CD4-positive, alpha-beta T cell (primary cell): ENCODE measurements around the gene SPOPL. TPM values are rescaled to one million over a fixed set of nuclear protein-coding genes. Genes with fewer than 3 reads are reported as not detected.

Experiments
- ATAC-seq: fragments of 200-7000 bp; cut with Tn5 transposase; one replicate; pipeline ENCODE4 v1.10.0; 2022; ENCODE audit warnings: mild to moderate bottlenecking; ENCODE audit not compliant: poor library complexity
- CTCF ChIA-PET: fragments of 350-600 bp; sonication (Branson Sonifier 250); formaldehyde crosslinking; loops from one replicate; lab custom pipeline; 2021; ENCODE audit warnings: antibody characterized with exemption, inconsistent platforms; lab: Charles Lee
- POLR2A ChIA-PET: fragments of 350-600 bp; sonication (Branson Sonifier 250); formaldehyde crosslinking; loops from one replicate; lab custom pipeline; 2021; ENCODE audit warnings: antibody characterized with exemption, inconsistent platforms; lab: Charles Lee
- DNase-seq, 14 experiments: peaks; one replicate each; pipeline ENCODE4 v3.0.0-alpha.2; 2013 to 2020; ENCODE audit warnings: mixed read lengths in 2 of 14
- H3K27ac ChIP-seq, 2 donors: one replicate each; pipeline versions ENCODE4 v1.5.1 to v1.7.0; 2013; ENCODE audit warnings: low read length in 2 of 2, low read depth in 1 of 2, mild to moderate bottlenecking in 1 of 2
- H3K27me3 ChIP-seq, 2 experiments: 1 replicate in 1 of 2; 2 replicates in 1 of 2; pipeline versions ENCODE4 v1.6.1 to v1.7.0; 2013; ENCODE audit warnings: low read length in 2 of 2, control low read depth in 1 of 2, mild to moderate bottlenecking in 1 of 2, moderate library complexity in 1 of 2; ENCODE audit not compliant: insufficient read depth in 2 of 2, control insufficient read depth in 1 of 2
- H3K36me3 ChIP-seq: one replicate; pipeline ENCODE4 v1.6.1; 2013; ENCODE audit warnings: low read length, control low read depth; ENCODE audit not compliant: insufficient read depth
- H3K4me1 ChIP-seq: one replicate; pipeline ENCODE4 v1.6.1; 2013; ENCODE audit warnings: low read length, control low read depth; ENCODE audit not compliant: insufficient read depth
- H3K4me3 ChIP-seq: one replicate; pipeline ENCODE4 v1.5.1; 2013; ENCODE audit warnings: mild to moderate bottlenecking, low read length, moderate library complexity
- H3K9me3 ChIP-seq, 2 experiments: 1 replicate in 1 of 2; 2 replicates in 1 of 2; pipeline versions ENCODE4 v1.6.1 to v1.7.0; 2013; ENCODE audit warnings: low read length in 2 of 2, mild to moderate bottlenecking in 2 of 2, control low read depth in 1 of 2, moderate library complexity in 1 of 2; ENCODE audit not compliant: control insufficient read depth in 1 of 2, insufficient read depth in 1 of 2
- H3K27ac Mint-ChIP-seq: one replicate; pipeline ENCODE4 v1.8.0; 2020; ENCODE audit warnings: mixed read lengths
- H3K27me3 Mint-ChIP-seq: one replicate; pipeline ENCODE4 v1.8.0; 2021; ENCODE audit warnings: mixed read lengths
- H3K36me3 Mint-ChIP-seq: one replicate; pipeline ENCODE4 v1.8.0; 2021; ENCODE audit warnings: low read depth, mixed read lengths
- H3K4me1 Mint-ChIP-seq: one replicate; pipeline ENCODE4 v1.8.0; 2021; ENCODE audit warnings: low read depth, mixed read lengths
- H3K4me3 Mint-ChIP-seq: one replicate; pipeline ENCODE4 v1.8.0; 2020; ENCODE audit warnings: mild to moderate bottlenecking, mixed read lengths
- H3K9me3 Mint-ChIP-seq: one replicate; pipeline ENCODE4 v1.8.0; 2020; ENCODE audit warnings: mixed read lengths
- intact Hi-C, 2 experiments: fragments of 100-400 bp; cut with DNase I in 1 of 2; cut with micrococcal nuclease in 1 of 2; formaldehyde crosslinking; loops; one replicate each; pipeline versions ENCODE4 v1.15.1 to v1.9.0; 2023 to 2025; cut with DNase I, micrococcal nuclease
- total RNA-seq, 174 experiments: library from RNA in 2 of 174; stranded (reverse) in 2 of 174; gene quantifications; one replicate each; pipeline ENCODE4 v1.2.3 and lab custom pipeline; 2021 to 2026
- TF ChIP-seq, protein P1 (sequence below): fragments of 200-600 bp; IDR thresholded peaks from one replicate; pipeline ENCODE4 v1.8.0; 2022; ENCODE audit warnings: antibody characterized with exemption, mild to moderate bottlenecking

Gene SPOPL
- total RNA-seq, 2 experiments from 2014 or later: 12.0 to 13.2 TPM

- Mint-ChIP-seq H3K27me3 (no peaks in the 10 kb centered on the region), H3K36me3 (peaks cover 48% of the 10 kb centered on the region), H3K4me3 (no peak overlapping the region), H3K9me3 (peaks cover 4% of the 10 kb centered on the region), H3K27ac (no peak overlapping the region), H3K4me1 (no peaks in the 10 kb centered on the region)
- H3K27ac ChIP-seq: no peak overlapping the region
- peaks cover 28% of the 10 kb centered on the region for H3K36me3 ChIP-seq
- no peak overlapping the region for H3K4me3 ChIP-seq
- no peaks in the 10 kb centered on the region for H3K27me3 ChIP-seq
- ChIA-PET POLR2A (no interaction called here), CTCF (no interaction called here)
- H3K9me3 ChIP-seq: no peaks in the 10 kb centered on the region
- TF ChIP-seq, protein P1, sequence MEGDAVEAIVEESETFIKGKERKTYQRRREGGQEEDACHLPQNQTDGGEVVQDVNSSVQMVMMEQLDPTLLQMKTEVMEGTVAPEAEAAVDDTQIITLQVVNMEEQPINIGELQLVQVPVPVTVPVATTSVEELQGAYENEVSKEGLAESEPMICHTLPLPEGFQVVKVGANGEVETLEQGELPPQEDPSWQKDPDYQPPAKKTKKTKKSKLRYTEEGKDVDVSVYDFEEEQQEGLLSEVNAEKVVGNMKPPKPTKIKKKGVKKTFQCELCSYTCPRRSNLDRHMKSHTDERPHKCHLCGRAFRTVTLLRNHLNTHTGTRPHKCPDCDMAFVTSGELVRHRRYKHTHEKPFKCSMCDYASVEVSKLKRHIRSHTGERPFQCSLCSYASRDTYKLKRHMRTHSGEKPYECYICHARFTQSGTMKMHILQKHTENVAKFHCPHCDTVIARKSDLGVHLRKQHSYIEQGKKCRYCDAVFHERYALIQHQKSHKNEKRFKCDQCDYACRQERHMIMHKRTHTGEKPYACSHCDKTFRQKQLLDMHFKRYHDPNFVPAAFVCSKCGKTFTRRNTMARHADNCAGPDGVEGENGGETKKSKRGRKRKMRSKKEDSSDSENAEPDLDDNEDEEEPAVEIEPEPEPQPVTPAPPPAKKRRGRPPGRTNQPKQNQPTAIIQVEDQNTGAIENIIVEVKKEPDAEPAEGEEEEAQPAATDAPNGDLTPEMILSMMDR: no peak
- no peaks in the 10 kb centered on the region for H3K4me1 ChIP-seq
- DNase-seq (no peak), ATAC-seq (no peak)
- intact Hi-C loops: no loop called here
Measured at GRCh38 chr2:138572318-138572717, 70.7 kb downstream of the SPOPL start.

DNA sequence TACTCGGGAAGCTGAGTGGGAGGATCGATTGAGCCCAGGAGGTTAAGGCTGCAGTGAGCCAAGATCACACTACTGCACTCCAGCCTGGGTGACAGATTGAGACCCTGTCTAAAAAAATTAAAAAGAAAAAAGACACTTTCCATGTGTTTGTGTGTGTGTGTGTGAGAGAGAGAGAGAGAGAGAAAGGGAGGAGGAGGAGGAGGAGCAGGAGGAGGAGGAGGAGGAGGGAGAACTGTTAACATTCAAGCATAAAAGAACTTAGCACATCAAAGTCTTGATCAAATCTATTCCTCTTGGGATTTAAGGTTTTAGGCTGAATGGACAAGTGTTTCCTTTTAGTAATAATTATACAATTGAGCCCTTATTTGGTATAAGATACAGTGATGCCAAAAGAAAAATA lies 75.5 kb downstream of the SPOPL start:
- no peak overlapping the region for H3K4me3 Mint-ChIP-seq
- H3K27me3 Mint-ChIP-seq: no peaks in the 10 kb centered on the region
- no peaks in the 10 kb centered on the region for H3K4me1 ChIP-seq
- no peak overlapping the region for H3K27ac Mint-ChIP-seq
- peaks cover 5% of the 10 kb centered on the region for H3K9me3 Mint-ChIP-seq
- CTCF ChIA-PET: no interaction called here
- POLR2A ChIA-PET: no interaction called here
- intact Hi-C loops: no loop called here
- H3K9me3 ChIP-seq: peaks cover 0 to 3% of the 10 kb centered on the region in 2 experiments
- H3K4me1 Mint-ChIP-seq: no peaks in the 10 kb centered on the region
- TF ChIP-seq, protein P1: no peak
- no peak for DNase-seq
- H3K36me3 ChIP-seq: peaks cover 4% of the 10 kb centered on the region
- no peak overlapping the region for H3K4me3 ChIP-seq
- H3K36me3 Mint-ChIP-seq: peaks cover 84% of the 10 kb centered on the region
- no peak for ATAC-seq
- H3K27me3 ChIP-seq: no peaks in the 10 kb centered on the region
- H3K27ac ChIP-seq: no peak overlapping the region

DNA sequence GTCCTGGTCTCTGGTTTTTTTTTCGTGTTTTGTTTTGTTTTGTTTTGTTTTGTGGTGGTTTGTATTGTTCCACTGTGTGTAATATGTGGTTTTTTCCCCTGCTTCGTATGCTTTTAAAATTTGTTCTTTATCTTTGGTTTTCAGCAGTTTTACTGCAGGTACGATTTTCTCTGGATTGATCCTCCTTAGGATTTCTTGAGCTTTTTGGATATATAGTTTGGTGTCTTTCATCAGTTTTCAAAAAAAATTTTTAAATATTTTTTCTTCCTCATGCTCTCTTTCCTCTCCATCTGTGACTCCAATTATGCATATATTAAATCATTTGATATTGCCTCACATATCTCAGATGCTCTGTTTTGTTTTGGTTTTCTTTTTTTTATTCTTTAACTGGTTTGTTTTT lies 78.0 kb downstream of the SPOPL start:
- no peak overlapping the region for H3K4me3 Mint-ChIP-seq
- H3K27ac Mint-ChIP-seq: no peak overlapping the region
- no peaks in the 10 kb centered on the region for H3K27me3 ChIP-seq
- H3K36me3 Mint-ChIP-seq: peaks cover 79% of the 10 kb centered on the region
- TF ChIP-seq, protein P1: no peak
- H3K36me3 ChIP-seq: no peaks in the 10 kb centered on the region
- ATAC-seq (no peak), DNase-seq (no peak)
- peaks cover 0 to 3% of the 10 kb centered on the region in 2 experiments for H3K9me3 ChIP-seq
- CTCF ChIA-PET: no interaction called here
- H3K4me3 ChIP-seq: no peak overlapping the region
- POLR2A ChIA-PET: no interaction called here
- intact Hi-C loops: no loop called here
- no peaks in the 10 kb centered on the region for H3K4me1 Mint-ChIP-seq
- H3K4me1 ChIP-seq: no peaks in the 10 kb centered on the region
- no peak overlapping the region for H3K27ac ChIP-seq
- H3K9me3 Mint-ChIP-seq: peaks cover 8% of the 10 kb centered on the region
- H3K27me3 Mint-ChIP-seq: no peaks in the 10 kb centered on the region
